ENCODE results near the gene PLXNB2. TPM values are rescaled to one million over a fixed set of nuclear protein-coding genes. Genes with fewer than 3 reads are reported as not detected.

Gene PLXNB2
- polyA plus RNA-seq, 3 donors, result 38.2 to 368 (median 70.5) TPM

- peaks cover 100% of the 10 kb centered on the region for H3K79me2 ChIP-seq (ENCODE audit: insufficient read depth, low read length)
- Mint-ChIP-seq H3K9me3 (no peaks in the 10 kb centered on the region), H3K36me3 (peaks cover 19 to 53% of the 10 kb centered on the region in 2 donors), H3K27ac (peak overlapping the region in 2 of 7 donors; percentile 6 to 21), H3K27me3 (ENCODE audit: low read depth in 3 of 3) (peaks cover 0 to 1% (median 0%) of the 10 kb centered on the region in 3 donors), H3K4me3 (no peak overlapping the region), H3K4me1 (peaks cover 67% of the 10 kb centered on the region)
- no peak overlapping the region for H3K4me2 ChIP-seq (replicated peaks; ENCODE audit: extremely low read depth, low read length, poor library complexity, severe bottlenecking)
- no peaks in the 10 kb centered on the region for H3K9me3 ChIP-seq (replicated peaks in 1 of 2; ENCODE audit: control insufficient read depth in 1 of 2, insufficient read depth in 1 of 2, low read length in 2 of 2)
- no peak overlapping the region for H2AFZ ChIP-seq (ENCODE audit: insufficient read depth, low read depth, low read length, poor library complexity, severe bottlenecking)
- intact Hi-C loops (cut with micrococcal nuclease), result no loop called here
- H3K4me1 ChIP-seq (ENCODE audit: control insufficient read depth in 1 of 2, insufficient read depth in 2 of 2, low read length in 2 of 2), result peaks cover 64 to 93% of the 10 kb centered on the region in 2 donors
- peak overlapping the region in 1 of 2 donors; percentile 31 for H3K27ac ChIP-seq (ENCODE audit: low read depth in 1 of 2, low read length in 2 of 2)
- TF ChIP-seq CTCF (IDR thresholded peaks at IDR 0.05), result no peak
- H3K9ac ChIP-seq (ENCODE audit: insufficient read depth, low read length, poor library complexity, severe bottlenecking), result no peak overlapping the region
- no CpG with 5 or more reads among the region's 4 CpGs for WGBS (ENCODE audit: insufficient coverage)
- no peak for DNase-seq
- H3K27me3 ChIP-seq (ENCODE audit: control insufficient read depth in 2 of 2, insufficient read depth in 2 of 2, low read length in 2 of 2), result no peaks in the 10 kb centered on the region
- H3K36me3 ChIP-seq (replicated peaks in 1 of 2; ENCODE audit: control insufficient read depth in 1 of 2, insufficient read depth in 2 of 2, low read length in 2 of 2), result peaks cover 19 to 24% of the 10 kb centered on the region in 2 donors
- H4K20me1 ChIP-seq (ENCODE audit: insufficient read depth, low read length), result peaks cover 100% of the 10 kb centered on the region
- no peak overlapping the region for H3K4me3 ChIP-seq (replicated peaks in 1 of 3; ENCODE audit: low read depth in 2 of 3, low read length in 3 of 3)
Observed at GRCh38 chr22:50298266-50298637, 9.2 kb downstream of the PLXNB2 start.

GRCh38 chr22:50297510-50298265 is 9.8 kb downstream of the PLXNB2 start:
- Histone ChIP-seq H3K36me3 (replicated peaks in 1 of 2; ENCODE audit: control insufficient read depth in 1 of 2, insufficient read depth in 2 of 2, low read length in 2 of 2) (peaks cover 23 to 26% of the 10 kb centered on the region in 2 donors), H4K20me1 (ENCODE audit: insufficient read depth, low read length) (peaks cover 100% of the 10 kb centered on the region), H3K4me1 (ENCODE audit: control insufficient read depth in 1 of 2, insufficient read depth in 2 of 2, low read length in 2 of 2) (peaks cover 63 to 93% of the 10 kb centered on the region in 2 donors), H3K27ac (ENCODE audit: low read depth in 1 of 2, low read length in 2 of 2) (no peak overlapping the region), H3K9ac (ENCODE audit: insufficient read depth, low read length, poor library complexity, severe bottlenecking) (no peak overlapping the region), H3K79me2 (ENCODE audit: insufficient read depth, low read length) (peaks cover 100% of the 10 kb centered on the region), H3K4me2 (replicated peaks; ENCODE audit: extremely low read depth, low read length, poor library complexity, severe bottlenecking) (no peak overlapping the region), H3K27me3 (ENCODE audit: control insufficient read depth in 2 of 2, insufficient read depth in 2 of 2, low read length in 2 of 2) (no peaks in the 10 kb centered on the region), H3K4me3 (replicated peaks in 1 of 3; ENCODE audit: low read depth in 2 of 3, low read length in 3 of 3) (no peak overlapping the region), H3K9me3 (replicated peaks in 1 of 2; ENCODE audit: control insufficient read depth in 1 of 2, insufficient read depth in 1 of 2, low read length in 2 of 2) (no peaks in the 10 kb centered on the region), H2AFZ (ENCODE audit: insufficient read depth, low read depth, low read length, poor library complexity, severe bottlenecking) (no peak overlapping the region)
- WGBS (ENCODE audit: insufficient coverage), result 96% methylated on average over 16 of the region's 20 CpGs
- no peak for TF ChIP-seq CTCF (IDR thresholded peaks at IDR 0.05)
- Mint-ChIP-seq H3K27me3 (ENCODE audit: low read depth in 3 of 3) (peaks cover 0 to 2% (median 0%) of the 10 kb centered on the region in 3 donors), H3K4me1 (peaks cover 66% of the 10 kb centered on the region), H3K27ac (peak overlapping the region in 5 of 7 donors; percentile 11 to 68 (median 57)), H3K9me3 (no peaks in the 10 kb centered on the region), H3K4me3 (no peak overlapping the region), H3K36me3 (peaks cover 21 to 50% of the 10 kb centered on the region in 2 donors)
- intact Hi-C loops (cut with micrococcal nuclease), result no loop called here
- no peak for DNase-seq
